HG03097 (cell line): Measurements from ENCODE around the gene SCYGR6.
"Not testable (repeated sequence)": the region's sequence is repeated elsewhere in the genome, so short reads cannot be mapped to it uniquely, and the experiment has no call there.

Source experiments
- ATAC-seq: cut with Tn5 transposase; IDR thresholded peaks from one replicate; pipeline ENCODE4 v1.9.1; 2021; ENCODE audit not compliant: unreplicated experiment, low FRiP score

Gene SCYGR6

GRCh38 chr2:227724394-227725039 is at the start of gene SCYGR6:
Gene SCYGR6, minus strand, starts transcription at chr2:227724757. Its CDS starts 0 bp downstream, at chr2:227724757.
- no peak for ATAC-seq

GRCh38 chr2:227774011-227774624 is 49.6 kb upstream of the SCYGR6 start:
- no peak for ATAC-seq

- no peak for ATAC-seq
These were observed 48.4 kb upstream of the SCYGR6 start for GRCh38 chr2:227772932-227773331.

- no peak for ATAC-seq
These were observed 47.7 kb upstream of the SCYGR6 start for GRCh38 chr2:227772197-227772661.

- no peak for ATAC-seq
These were observed 43.3 kb upstream of the SCYGR6 start for GRCh38 chr2:227767830-227768229.

GRCh38 chr2:227766373-227766883 is 41.9 kb upstream of the SCYGR6 start:
- peak; percentile 99 for ATAC-seq

GRCh38 chr2:227765788-227766372 is 41.3 kb upstream of the SCYGR6 start:
- no peak for ATAC-seq

GRCh38 chr2:227761740-227762476 is 37.4 kb upstream of the SCYGR6 start:
- no peak for ATAC-seq

- ATAC-seq: no peak
These were observed 35.0 kb upstream of the SCYGR6 start for GRCh38 chr2:227759411-227760118.

- not testable (repeated sequence) for ATAC-seq
These were observed 31.7 kb upstream of the SCYGR6 start for GRCh38 chr2:227756261-227756660.

GRCh38 chr2:227748079-227748478 is 23.5 kb upstream of the SCYGR6 start:
- ATAC-seq: no peak

- no peak for ATAC-seq
These were observed 21.0 kb upstream of the SCYGR6 start, which contains the start of gene SCYGR8 for GRCh38 chr2:227745594-227745993. Gene SCYGR8, plus strand, starts transcription at chr2:227745894. Its CDS starts 0 bp downstream, at chr2:227745894.

GRCh38 chr2:227740705-227741104 is 16.1 kb upstream of the SCYGR6 start:
- ATAC-seq: not testable (repeated sequence)

- ATAC-seq: no peak
These were observed 14.8 kb upstream of the SCYGR6 start for GRCh38 chr2:227739351-227739750.

- no peak for ATAC-seq
These were observed 3.5 kb upstream of the SCYGR6 start, which contains the start of gene SCYGR7 for GRCh38 chr2:227728035-227728434. Gene SCYGR7, plus strand, starts transcription at chr2:227728335. Its CDS starts 0 bp downstream, at chr2:227728335.

- ATAC-seq: not testable (repeated sequence)
These were observed 1.7 kb downstream of the SCYGR6 start for GRCh38 chr2:227722821-227723220.

GRCh38 chr2:227720680-227721079 is 3.9 kb downstream of the SCYGR6 start:
- no peak for ATAC-seq

GRCh38 chr2:227719641-227720040 is 4.9 kb downstream of the SCYGR6 start:
- ATAC-seq: no peak

- ATAC-seq: no peak
These were observed 6.6 kb downstream of the SCYGR6 start, which contains the start of gene SLC19A3 for GRCh38 chr2:227717687-227718567. Gene SLC19A3, minus strand, starts transcription at chr2:227718028. Its CDS starts 15,710 bp downstream, at chr2:227702318.
